PC-9 (cell line): ENCODE results near the gene GALNT10. TPM values are rescaled to one million over a fixed set of nuclear protein-coding genes. Genes with fewer than 3 reads are reported as not detected.

Experiments used
- BruUV-seq: library from RNA; stranded (reverse); fragments of 400-500 nt; replicated peaks from 2 replicates; lab custom pipeline; 2021; lab: Mats Ljungman, UMichigan
- CTCF ChIA-PET: fragments of 300-600 bp; sonication (Branson Sonifier 250); formaldehyde crosslinking; loops from one replicate; lab custom pipeline; 2022; ENCODE audit warnings: antibody characterized with exemption; lab: Charles Lee
- POLR2A ChIA-PET: fragments of 300-600 bp; sonication (Branson Sonifier 250); formaldehyde crosslinking; loops from one replicate; lab custom pipeline; 2022; ENCODE audit warnings: antibody characterized with exemption; ENCODE audit not compliant: unreplicated experiment; lab: Charles Lee
- DNase-seq, 2 experiments: peaks; one replicate each; pipeline versions ENCODE4 v3.0.0 to v3.0.0-alpha.2; 2015 to 2022; ENCODE audit warnings: mixed read lengths in 1 of 2
- H2AFZ ChIP-seq: fragments of 200-600 bp; sonication (generic); 2 replicates; pipeline ENCODE4 v1.8.1; 2017; ENCODE audit warnings: antibody characterized with exemption
- H3F3A ChIP-seq: fragments of 200-600 bp; sonication (generic); 2 replicates; pipeline ENCODE4 v1.8.1; 2017; ENCODE audit warnings: antibody characterized with exemption, mild to moderate bottlenecking, low read depth; ENCODE audit not compliant: insufficient read depth
- H3K27ac ChIP-seq: fragments of 200-600 bp; sonication (generic); 2 replicates; pipeline ENCODE4 v1.6.1; 2016; ENCODE audit warnings: mixed run types
- H3K27me3 ChIP-seq: fragments of 200-600 bp; sonication (generic); 2 replicates; pipeline ENCODE4 v1.6.1; 2016; ENCODE audit warnings: low read depth, mixed run types; ENCODE audit not compliant: insufficient read depth
- H3K36me3 ChIP-seq: fragments of 200-600 bp; sonication (generic); 2 replicates; pipeline ENCODE4 v1.6.1; 2016; ENCODE audit warnings: low read depth, mixed run types
- H3K4me1 ChIP-seq: fragments of 200-600 bp; sonication (generic); replicated peaks from 2 replicates; pipeline ENCODE4 v1.6.1; 2016; ENCODE audit warnings: mixed run types; ENCODE audit not compliant: insufficient read depth
- H3K4me2 ChIP-seq: fragments of 200-600 bp; sonication (generic); 2 replicates; pipeline ENCODE4 v1.6.1; 2017; ENCODE audit warnings: mixed run types
- H3K4me3 ChIP-seq: fragments of 200-600 bp; sonication (generic); 2 replicates; pipeline ENCODE4 v1.6.1; 2016; ENCODE audit warnings: mixed run types
- H3K79me2 ChIP-seq: fragments of 200-600 bp; sonication (generic); 2 replicates; pipeline ENCODE4 v1.6.1; 2017; ENCODE audit warnings: low read depth, mixed run types
- H3K9me2 ChIP-seq: fragments of 200-600 bp; sonication (generic); 2 replicates; pipeline ENCODE4 v1.8.1; 2017; ENCODE audit warnings: mild to moderate bottlenecking; ENCODE audit not compliant: insufficient read depth
- H3K9me3 ChIP-seq: fragments of 200-600 bp; sonication (generic); 2 replicates; pipeline ENCODE4 v1.8.1; 2016; ENCODE audit warnings: low read depth; ENCODE audit not compliant: insufficient read depth
- H4K20me1 ChIP-seq: fragments of 200-600 bp; sonication (generic); 2 replicates; pipeline ENCODE4 v1.8.1; 2017; ENCODE audit not compliant: insufficient read depth
- CTCF ChIP-seq: fragments of 200-600 bp; sonication (generic); conservative IDR thresholded peaks from 2 replicates; pipeline ENCODE4 v1.6.1; 2017; ENCODE audit warnings: mixed run types, antibody characterized with exemption, mild to moderate bottlenecking, moderate library complexity
- EZH2 ChIP-seq: fragments of 200-600 bp; sonication (generic); IDR thresholded peaks from 2 replicates; pipeline ENCODE4 v1.8.0; 2017; ENCODE audit warnings: antibody characterized with exemption, low read depth
- intact Hi-C: fragments of 100-400 bp; cut with micrococcal nuclease; formaldehyde crosslinking; loops from one replicate; pipeline ENCODE4 v1.10.0; 2022; ENCODE audit not compliant: unreplicated experiment
- total RNA-seq: library from RNA; stranded (reverse); gene quantifications from 2 replicates; pipeline ENCODE4 v1.2.3, GENCODE V29; 2021

GALNT10 gene
- total RNA-seq, 1 experiment from 2014 or later = 101 TPM

- Histone ChIP-seq H3K79me2 (no peaks in the 10 kb centered on the region; the same call in 1 of the 2 replicates), H2AFZ (no peak overlapping the region), H3F3A (peaks cover 4% of the 10 kb centered on the region; the same call in 1 of the 2 replicates), H3K4me2 (no peak overlapping the region), H3K4me3 (no peak overlapping the region), H3K9me2 (no peaks in the 10 kb centered on the region), H3K36me3 (peaks cover 3% of the 10 kb centered on the region; the same call in 1 of the 2 replicates), H3K27ac (no peak overlapping the region), H3K27me3 (no peaks in the 10 kb centered on the region), H3K9me3 (no peaks in the 10 kb centered on the region), H4K20me1 (no peaks in the 10 kb centered on the region), H3K4me1 (peaks cover 20% of the 10 kb centered on the region; the same call in 1 of the 2 replicates)
- no peak for DNase-seq
- BruUV-seq = no TSS peak
- intact Hi-C loops = no loop called here
- TF ChIP-seq CTCF (no peak), EZH2 (no peak)
- CTCF ChIA-PET = no interaction called here
- POLR2A ChIA-PET = interaction anchor here (0.7 kb wide), 1 partner anchor 44 kb away, joined by 7 read pairs; no protein-coding TSS in a partner anchor
These were observed 86.4 kb downstream of the GALNT10 start for GRCh38 chr5:154276973-154277331.

GRCh38 chr5:154277499-154277898 lies 87.0 kb downstream of the GALNT10 start:
- Histone ChIP-seq H3K4me2 (no peak overlapping the region), H3K36me3 (peaks cover 3% of the 10 kb centered on the region; the same call in 1 of the 2 replicates), H3K27me3 (no peaks in the 10 kb centered on the region), H3F3A (peaks cover 4% of the 10 kb centered on the region; the same call in 1 of the 2 replicates), H3K9me3 (no peaks in the 10 kb centered on the region), H3K4me3 (no peak overlapping the region), H2AFZ (no peak overlapping the region), H3K9me2 (no peaks in the 10 kb centered on the region), H3K27ac (no peak overlapping the region), H3K4me1 (peaks cover 20% of the 10 kb centered on the region; the same call in 1 of the 2 replicates), H3K79me2 (no peaks in the 10 kb centered on the region; the same call in 1 of the 2 replicates), H4K20me1 (no peaks in the 10 kb centered on the region)
- DNase-seq = no peak
- intact Hi-C loops = no loop called here
- ChIA-PET POLR2A (no interaction called here), CTCF (no interaction called here)
- no peak for TF ChIP-seq EZH2
- no TSS peak for BruUV-seq

- Histone ChIP-seq H3K79me2 (no peaks in the 10 kb centered on the region; the same call in 1 of the 2 replicates), H3K36me3 (peaks cover 3% of the 10 kb centered on the region; the same call in 1 of the 2 replicates), H2AFZ (no peak overlapping the region), H3K27me3 (no peaks in the 10 kb centered on the region), H3K9me3 (no peaks in the 10 kb centered on the region), H3K27ac (no peak overlapping the region), H3K4me1 (peaks cover 17% of the 10 kb centered on the region; the same call in 1 of the 2 replicates), H3K4me3 (no peak overlapping the region), H4K20me1 (no peaks in the 10 kb centered on the region), H3F3A (peaks cover 4% of the 10 kb centered on the region; the same call in 1 of the 2 replicates), H3K4me2 (no peak overlapping the region), H3K9me2 (no peaks in the 10 kb centered on the region)
- intact Hi-C loops = no loop called here
- DNase-seq = no peak
- ChIA-PET CTCF (no interaction called here), POLR2A (no interaction called here)
- no TSS peak for BruUV-seq
- TF ChIP-seq CTCF (no peak), EZH2 (no peak)
These were observed 87.7 kb downstream of the GALNT10 start for GRCh38 chr5:154278186-154278585.
